ENCODE results near the gene TMEM72. TPM values are rescaled to one million over a fixed set of nuclear protein-coding genes. Genes with fewer than 3 reads are reported as not detected.

The TMEM72 gene
- polyA plus RNA-seq, 3 donors = not detected

DNA sequence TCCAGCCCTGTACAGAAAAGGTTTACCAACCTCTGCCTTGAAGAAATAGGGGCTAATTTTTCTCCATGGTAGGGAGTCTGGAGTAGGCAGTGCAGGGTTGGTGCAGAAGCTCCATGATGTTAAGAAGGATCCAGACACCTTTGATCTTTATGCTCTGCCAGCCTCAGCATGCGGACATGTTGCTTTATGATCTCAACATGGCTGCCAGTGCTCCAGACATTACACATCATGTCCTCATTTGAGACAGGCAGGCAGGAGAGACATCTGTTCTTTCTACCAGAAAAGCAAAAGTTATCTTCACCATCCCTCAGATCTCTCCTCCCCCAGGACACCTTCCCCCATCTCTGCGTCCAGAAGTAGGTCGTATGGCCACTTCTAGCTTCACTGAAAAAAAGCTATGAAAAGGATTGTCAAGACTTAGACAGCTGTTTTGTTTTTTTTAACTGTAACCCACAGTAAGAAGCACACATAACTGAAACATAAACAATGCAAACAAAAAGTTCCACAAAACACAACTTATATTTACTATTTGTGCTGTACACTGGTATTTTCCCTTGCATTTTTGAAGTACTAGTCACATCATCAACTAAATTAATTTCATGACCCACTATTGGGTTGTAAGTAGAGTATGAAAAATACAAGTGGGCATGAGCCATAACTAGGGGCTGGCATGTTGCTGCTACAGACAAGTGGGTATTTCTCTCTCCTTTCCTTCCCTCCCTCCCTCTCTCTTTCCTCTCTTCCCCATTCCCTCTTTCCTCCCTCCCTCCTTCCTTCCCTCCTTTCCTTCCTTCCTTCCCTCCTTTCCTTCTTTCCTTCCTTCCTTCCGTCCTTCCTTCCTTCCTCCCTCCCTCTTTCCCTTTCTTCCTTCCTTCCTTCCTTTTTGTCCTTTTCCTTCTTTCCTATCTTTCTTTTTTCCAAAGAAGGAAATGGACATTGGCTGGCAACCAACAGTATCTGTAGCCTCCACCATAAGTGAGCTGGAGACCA, 45.9 kb downstream of the TMEM72 start:
- WGBS (ENCODE audit: insufficient coverage) = 73% methylated on average over 2 of the region's 4 CpGs
- Histone ChIP-seq H3K9me3 (replicated peaks in 1 of 2; ENCODE audit: control insufficient read depth in 1 of 2, insufficient read depth in 1 of 2, low read length in 2 of 2) (no peaks in the 10 kb centered on the region), H3K79me2 (ENCODE audit: insufficient read depth, low read length) (peaks cover 97% of the 10 kb centered on the region), H2AFZ (ENCODE audit: insufficient read depth, low read depth, low read length, poor library complexity, severe bottlenecking) (no peak overlapping the region), H3K4me3 (replicated peaks in 1 of 3; ENCODE audit: low read depth in 2 of 3, low read length in 3 of 3) (peak overlapping the region in 1 of 3 experiments; percentile 96), H3K4me1 (ENCODE audit: control insufficient read depth in 1 of 2, insufficient read depth in 2 of 2, low read length in 2 of 2) (peaks cover 48 to 61% of the 10 kb centered on the region in 2 donors), H4K20me1 (ENCODE audit: insufficient read depth, low read length) (peaks cover 73% of the 10 kb centered on the region), H3K9ac (ENCODE audit: insufficient read depth, low read length, poor library complexity, severe bottlenecking) (no peak overlapping the region), H3K4me2 (replicated peaks; ENCODE audit: extremely low read depth, low read length, poor library complexity, severe bottlenecking) (peak overlapping the region; percentile 99), H3K36me3 (replicated peaks in 1 of 2; ENCODE audit: control insufficient read depth in 1 of 2, insufficient read depth in 2 of 2, low read length in 2 of 2) (peaks cover 13 to 47% of the 10 kb centered on the region in 2 donors), H3K27me3 (ENCODE audit: control insufficient read depth in 2 of 2, insufficient read depth in 2 of 2, low read length in 2 of 2) (no peaks in the 10 kb centered on the region), H3K27ac (ENCODE audit: low read depth in 1 of 2, low read length in 2 of 2) (peak overlapping the region in 1 of 2 donors; percentile 81)
- TF ChIP-seq CTCF (IDR thresholded peaks at IDR 0.05) = no peak
- DNase-seq = no peak
- intact Hi-C loops (cut with micrococcal nuclease) = no loop called here
- H3K36me3 Mint-ChIP-seq = peaks cover 43 to 52% of the 10 kb centered on the region in 2 donors
- H3K4me1 Mint-ChIP-seq = peaks cover 59% of the 10 kb centered on the region
- H3K27ac Mint-ChIP-seq = peak overlapping the region; percentile 38 to 96 (median 83)
- peaks cover 0 to 4% (median 3%) of the 10 kb centered on the region in 7 donors for H3K9me3 Mint-ChIP-seq
- peaks cover 0 to 1% (median 0%) of the 10 kb centered on the region in 3 donors for H3K27me3 Mint-ChIP-seq (ENCODE audit: low read depth in 3 of 3)
- no peak overlapping the region for H3K4me3 Mint-ChIP-seq

- peak overlapping the region; percentile 99 for H3K4me2 ChIP-seq (replicated peaks; ENCODE audit: extremely low read depth, low read length, poor library complexity, severe bottlenecking)
Measured at GRCh38 chr10:44958196-44958897, 47.2 kb downstream of the TMEM72 start.

More at GRCh38 chr10:44958196-44958897, 47.2 kb downstream of the TMEM72 start:
- peaks cover 81% of the 10 kb centered on the region for H4K20me1 ChIP-seq (ENCODE audit: insufficient read depth, low read length)
- H3K4me3 ChIP-seq (replicated peaks in 1 of 3; ENCODE audit: low read depth in 2 of 3, low read length in 3 of 3) = peak overlapping the region; percentile 73 to 96 (median 83)
- peak overlapping the region; percentile 77 to 81 for H3K27ac ChIP-seq (ENCODE audit: low read depth in 1 of 2, low read length in 2 of 2)
- H3K9ac ChIP-seq (ENCODE audit: insufficient read depth, low read length, poor library complexity, severe bottlenecking) = peak overlapping the region; percentile 84
- DNase-seq = peak; percentile 67 to 90 (median 86)
- intact Hi-C loops (cut with micrococcal nuclease) = no loop called here
- no peaks in the 10 kb centered on the region for H3K27me3 ChIP-seq (ENCODE audit: control insufficient read depth in 2 of 2, insufficient read depth in 2 of 2, low read length in 2 of 2)
- no peak for TF ChIP-seq CTCF (IDR thresholded peaks at IDR 0.05)
- H3K4me1 Mint-ChIP-seq = peaks cover 70% of the 10 kb centered on the region
- peaks cover 42 to 53% of the 10 kb centered on the region in 2 donors for H3K36me3 Mint-ChIP-seq
- no peak overlapping the region for H2AFZ ChIP-seq (ENCODE audit: insufficient read depth, low read depth, low read length, poor library complexity, severe bottlenecking)
- H3K36me3 ChIP-seq (replicated peaks in 1 of 2; ENCODE audit: control insufficient read depth in 1 of 2, insufficient read depth in 2 of 2, low read length in 2 of 2) = peaks cover 12 to 42% of the 10 kb centered on the region in 2 donors
- peaks cover 0 to 4% (median 3%) of the 10 kb centered on the region in 7 donors for H3K9me3 Mint-ChIP-seq
- peak overlapping the region; percentile 90 to 99 for H3K4me3 Mint-ChIP-seq
- no CpG with 5 or more reads among the region's 5 CpGs for WGBS (ENCODE audit: insufficient coverage)
- peak overlapping the region; percentile 83 to 96 (median 94) for H3K27ac Mint-ChIP-seq
- H3K4me1 ChIP-seq (ENCODE audit: control insufficient read depth in 1 of 2, insufficient read depth in 2 of 2, low read length in 2 of 2) = peaks cover 61 to 74% of the 10 kb centered on the region in 2 donors
- peaks cover 99% of the 10 kb centered on the region for H3K79me2 ChIP-seq (ENCODE audit: insufficient read depth, low read length)
- H3K27me3 Mint-ChIP-seq (ENCODE audit: low read depth in 3 of 3) = peaks cover 0 to 1% (median 0%) of the 10 kb centered on the region in 3 donors
- no peaks in the 10 kb centered on the region for H3K9me3 ChIP-seq (replicated peaks in 1 of 2; ENCODE audit: control insufficient read depth in 1 of 2, insufficient read depth in 1 of 2, low read length in 2 of 2)

Measured in CD14-positive monocyte (primary cell).